ENCODE results near the gene PIGX.

The PIGX gene

DNA sequence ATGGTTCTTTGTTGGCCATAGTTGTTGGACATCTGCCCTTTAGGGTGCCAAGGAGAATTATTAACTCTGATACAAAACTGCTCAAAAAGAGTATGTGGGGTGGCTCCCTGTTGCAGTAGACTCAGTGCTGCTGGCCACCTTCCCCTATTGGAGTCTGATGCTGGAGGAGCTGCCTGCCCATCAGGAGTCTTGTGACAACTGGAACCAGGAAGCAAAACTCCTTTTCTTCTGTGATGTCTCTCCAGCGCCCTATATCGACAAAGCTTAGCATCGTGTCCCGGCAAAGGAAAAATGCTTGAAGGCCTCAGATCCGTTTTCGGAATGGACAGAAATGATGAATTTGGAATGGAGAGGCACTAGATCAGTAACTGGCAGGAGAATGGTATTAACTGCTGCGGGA lies 51.0 kb downstream of the PIGX start:
- no peak for DNase-seq

DNA sequence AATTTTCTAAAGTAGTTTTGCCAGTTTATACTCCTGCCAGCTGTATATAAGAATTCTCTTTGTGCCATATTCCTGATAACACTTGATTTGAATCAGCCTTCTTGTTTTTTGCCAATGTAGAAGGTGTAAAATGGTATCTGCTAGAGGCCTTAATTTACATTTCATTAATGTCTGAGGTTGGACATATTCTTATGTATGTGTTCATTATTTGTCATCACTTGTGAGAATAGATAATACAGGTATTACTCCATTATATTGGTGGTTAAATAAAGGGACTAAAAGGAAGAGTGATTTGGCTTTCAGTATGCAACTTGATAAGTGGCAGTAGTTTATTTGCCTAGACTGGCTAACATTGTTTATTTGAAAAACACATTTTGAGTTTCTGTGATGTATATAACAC lies 53.3 kb downstream of the PIGX start:
- no peak for DNase-seq

DNA sequence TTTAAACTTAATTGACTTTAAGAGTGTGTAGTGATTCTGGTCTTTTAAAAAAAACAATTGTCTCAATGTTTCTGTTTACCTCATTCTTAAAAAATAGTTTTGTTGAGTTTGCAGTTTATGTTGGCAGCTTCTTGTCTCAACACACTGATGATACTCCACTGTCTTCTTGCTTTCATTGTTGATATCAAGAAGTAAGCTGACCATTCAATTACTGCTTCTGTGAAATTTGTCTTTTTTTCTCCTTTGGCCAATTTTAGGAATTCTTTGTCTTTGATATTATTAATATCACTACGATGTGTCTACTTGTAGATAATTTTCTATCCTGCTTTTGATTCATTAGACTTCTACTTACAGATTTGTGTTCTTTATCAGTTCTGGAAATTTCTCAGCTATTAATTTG lies 58.9 kb downstream of the PIGX start:
- no peak for DNase-seq

DNA sequence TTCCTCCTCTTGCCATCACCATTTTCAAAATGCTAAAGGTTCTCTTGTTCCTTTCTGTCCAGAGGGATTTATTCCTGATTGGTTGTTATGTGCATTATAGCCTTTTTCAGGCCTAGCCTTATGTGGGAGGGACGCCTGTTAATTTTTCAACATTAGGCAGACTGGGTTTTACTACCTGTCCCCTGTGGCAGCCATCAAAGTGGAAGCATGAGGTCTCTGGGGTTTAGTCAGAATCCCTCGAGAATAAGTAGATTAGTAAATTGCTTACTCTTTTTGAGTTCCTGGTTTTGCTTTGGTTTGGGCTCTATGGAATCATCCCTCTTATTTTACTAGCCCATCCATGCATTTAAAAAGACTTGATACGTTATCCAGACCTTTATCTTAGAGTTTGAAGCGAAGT lies 59.9 kb downstream of the PIGX start:
- no peak for DNase-seq

DNA sequence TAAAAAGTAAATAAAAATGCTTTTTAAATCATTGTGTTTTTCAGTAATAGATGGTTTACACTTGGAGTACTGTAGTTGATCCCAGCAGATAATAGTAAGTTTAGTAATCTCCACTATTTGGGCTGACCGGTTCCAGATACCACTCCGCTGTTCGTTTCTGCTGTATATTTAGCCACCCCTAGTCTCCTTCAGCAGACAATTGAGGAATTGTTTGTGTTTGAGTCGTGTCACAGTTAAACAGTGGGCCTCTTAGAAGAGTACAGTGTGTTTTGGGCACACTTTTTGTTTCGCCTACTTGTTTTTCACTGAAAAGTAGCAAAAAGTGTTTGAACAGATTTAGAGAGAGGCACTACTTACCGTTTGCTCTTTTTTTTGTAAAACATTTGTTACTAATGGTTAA lies 60.7 kb downstream of the PIGX start:
- no peak for DNase-seq

DNA sequence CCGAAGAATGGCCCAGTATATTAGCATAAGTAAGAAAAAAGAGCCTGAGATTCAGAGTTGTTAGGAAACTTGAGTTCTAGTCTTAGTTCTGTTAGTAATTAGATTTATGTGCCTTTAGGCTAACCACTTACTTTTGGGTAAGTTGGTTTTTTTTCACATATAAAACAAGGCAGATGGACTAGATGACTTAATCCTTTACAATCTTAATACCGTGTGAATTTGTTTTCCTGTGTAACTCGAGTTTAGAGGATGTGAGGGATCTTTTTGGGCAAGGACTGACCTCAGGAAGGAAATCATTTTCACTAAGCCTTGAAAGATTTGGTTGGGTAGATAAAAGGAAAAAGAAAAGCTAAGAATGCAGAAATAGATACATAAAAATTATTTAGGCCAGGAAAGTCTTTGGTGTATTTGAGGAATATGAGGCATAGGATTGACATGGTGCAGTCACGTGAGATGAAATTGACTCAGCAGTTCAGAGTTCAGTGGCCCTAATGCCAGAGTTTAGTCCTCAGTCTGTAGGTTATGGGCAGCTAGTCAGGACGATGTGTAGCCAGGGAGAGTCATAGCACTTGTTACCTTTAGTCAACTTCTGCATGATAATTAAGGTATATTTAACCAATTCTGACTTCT lies 62.1 kb downstream of the PIGX start:
- no peak for DNase-seq

DNA sequence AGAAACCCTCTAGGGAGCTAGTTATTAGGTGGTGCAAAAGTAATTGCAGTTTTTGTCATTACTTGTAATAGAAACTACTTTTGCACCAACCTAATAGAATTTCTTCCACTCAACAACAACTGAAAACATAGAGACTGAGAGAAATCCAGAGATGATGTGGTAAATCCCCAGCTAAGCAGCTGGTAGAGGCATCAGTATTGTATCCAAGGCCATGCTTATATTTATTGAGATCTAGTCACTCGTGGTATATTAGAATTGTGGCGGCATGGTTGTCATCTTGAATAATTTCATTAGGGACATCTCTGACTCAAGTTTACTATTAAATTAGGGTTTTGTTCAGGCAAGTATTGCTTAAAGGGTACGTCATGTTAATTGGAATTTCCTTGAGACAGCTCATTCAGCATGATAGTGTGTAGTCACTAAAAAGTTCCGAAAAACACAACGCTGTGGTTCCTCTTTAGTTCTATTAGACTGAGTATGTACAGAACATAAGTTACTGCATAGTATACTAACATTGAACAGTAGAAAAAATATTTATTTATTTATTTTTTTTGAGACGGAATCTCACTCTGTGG lies 62.8 kb downstream of the PIGX start:
- no peak for DNase-seq

DNA sequence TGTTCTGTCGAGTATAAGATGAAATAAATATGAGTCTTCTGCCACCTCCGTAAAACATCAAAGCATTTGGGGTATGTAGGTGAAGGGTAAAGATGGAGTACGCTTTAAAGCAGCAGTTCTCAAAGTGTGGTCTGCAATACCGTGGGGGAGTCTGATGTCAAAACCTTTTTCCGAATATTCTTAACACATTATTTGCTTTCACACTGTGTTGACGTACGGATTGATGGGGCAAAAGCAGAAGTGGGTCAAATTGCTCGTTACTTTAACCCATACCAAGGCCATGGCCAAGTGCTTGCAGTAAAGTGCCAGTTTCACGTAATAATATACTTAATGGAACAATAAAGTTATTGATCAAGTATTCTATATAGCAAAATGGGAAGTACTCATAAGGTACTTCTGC lies 63.8 kb downstream of the PIGX start:
- no peak for DNase-seq

DNA sequence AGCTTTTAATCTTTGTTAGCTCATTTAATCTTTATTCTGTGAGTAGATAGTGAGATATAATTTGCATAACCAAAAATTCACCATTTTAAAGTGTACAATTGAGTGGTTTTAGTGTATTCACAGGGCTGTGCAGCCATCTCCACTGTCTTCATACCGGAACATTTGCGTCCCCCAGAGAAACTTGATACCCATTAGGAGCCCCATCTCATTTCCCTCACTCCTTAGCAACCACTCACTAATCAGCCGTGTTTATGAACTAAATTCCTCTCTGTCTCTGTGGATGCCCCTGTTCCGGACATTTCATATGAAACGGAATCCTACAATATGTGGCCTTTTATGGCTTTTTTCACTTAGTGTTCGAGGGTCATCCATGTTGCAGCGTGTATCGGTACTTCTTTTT lies 65.7 kb downstream of the PIGX start:
- no peak for DNase-seq

DNA sequence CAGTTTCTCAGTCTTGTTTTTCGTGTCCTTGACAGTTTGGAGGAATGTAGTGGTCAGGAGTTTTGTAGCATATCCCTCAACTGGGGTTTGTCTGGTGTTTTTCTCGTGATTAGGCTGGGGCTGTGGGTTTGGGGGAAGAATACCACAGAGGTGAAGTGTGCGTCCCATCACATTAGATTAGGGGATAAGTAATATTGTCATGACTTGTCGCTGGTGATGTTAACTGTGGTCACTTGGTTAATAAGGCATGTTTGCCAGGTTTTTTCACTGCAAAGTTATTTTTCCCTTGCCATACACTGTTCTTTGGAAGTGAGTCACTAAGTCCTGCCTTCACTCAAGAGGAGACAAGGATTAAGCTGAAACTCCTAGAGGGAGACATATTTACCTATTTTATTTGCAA lies 66.6 kb downstream of the PIGX start:
- no peak for DNase-seq

DNA sequence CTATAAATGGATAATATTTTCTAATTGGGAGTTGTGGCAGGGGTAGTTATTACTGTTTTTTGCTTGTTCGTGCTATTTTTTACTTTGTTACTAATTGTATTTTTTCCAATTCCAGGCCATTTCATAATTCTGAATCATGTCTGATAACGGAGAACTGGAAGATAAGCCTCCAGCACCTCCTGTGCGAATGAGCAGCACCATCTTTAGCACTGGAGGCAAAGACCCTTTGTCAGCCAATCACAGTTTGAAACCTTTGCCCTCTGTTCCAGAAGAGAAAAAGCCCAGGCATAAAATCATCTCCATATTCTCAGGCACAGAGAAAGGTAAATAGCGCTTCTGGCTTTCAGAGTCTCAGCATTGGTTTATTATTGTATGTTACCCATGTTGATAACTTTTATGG lies 70.3 kb downstream of the PIGX start:
- no peak for DNase-seq

Measured in SIG-M5 (cell line).